Tibial nerve (tissue), 4 donors: ENCODE data around the gene NOVA1. TPM values are rescaled to one million over a fixed set of nuclear protein-coding genes. Genes with fewer than 3 reads are reported as not detected.

Experiments
- DNase-seq, 2 donors: peaks; one replicate each; pipeline ENCODE4 v3.0.0-alpha.2; 2019; ENCODE audit warnings: low spot score in 2 of 2
- H3K27ac ChIP-seq, 4 donors: fragments of 200-600 bp; sonication (generic) in 3 of 4; one replicate each; pipeline ENCODE4 v1.5.1; 2017 to 2019; ENCODE audit warnings: mild to moderate bottlenecking in 1 of 4
- H3K27me3 ChIP-seq, 2 donors: fragments of 200-600 bp; sonication (generic) in 1 of 2; one replicate each; pipeline versions ENCODE4 v1.5.1 to v1.6.0; 2017 to 2019
- H3K36me3 ChIP-seq, 3 donors: fragments of 200-600 bp; sonication (generic); one replicate each; pipeline ENCODE4 v1.5.1; 2018 to 2019
- H3K4me1 ChIP-seq, 4 donors: fragments of 200-600 bp; sonication (generic) in 3 of 4; one replicate each; pipeline ENCODE4 v1.5.1; 2017 to 2019
- H3K4me3 ChIP-seq, 4 donors: fragments of 200-600 bp; sonication (generic) in 3 of 4; one replicate each; pipeline ENCODE4 v1.5.1; 2017 to 2019; ENCODE audit warnings: mild to moderate bottlenecking in 1 of 4, moderate library complexity in 1 of 4
- H3K9me3 ChIP-seq, 4 donors: fragments of 200-600 bp; sonication (generic) in 3 of 4; one replicate each; pipeline ENCODE4 v1.5.1; 2017 to 2019
- CTCF ChIP-seq, 5 experiments: fragments of 200-600 bp in 3 of 5; fragments of 450-650 bp in 2 of 5; sonication (generic) in 3 of 5; IDR thresholded peaks; one replicate each; pipeline ENCODE4 v1.5.1; 2016 to 2019; ENCODE audit warnings: antibody characterized with exemption in 5 of 5, mild to moderate bottlenecking in 3 of 5, moderate library complexity in 2 of 5
- EP300 ChIP-seq, 2 donors: sonication (generic); formaldehyde crosslinking; IDR thresholded peaks; one replicate each; pipeline ENCODE4 v1.6.1; 2017; ENCODE audit warnings: antibody characterized with exemption in 2 of 2, mild to moderate bottlenecking in 1 of 2
- POLR2A ChIP-seq, 2 donors: fragments of 450-650 bp; IDR thresholded peaks; one replicate each; pipeline ENCODE4 v1.6.1; 2017; ENCODE audit warnings: antibody characterized with exemption in 2 of 2, mild to moderate bottlenecking in 2 of 2, moderate library complexity in 2 of 2
- WGBS, 2 donors: methylation state at CpG; one replicate each; pipeline ENCODE4 v1.1.5; 2018; 5-methylcytosine and 5-hydroxymethylcytosine counted together
- total RNA-seq, 4 donors: library from RNA; depleted of rRNA; stranded (reverse); fragments of >200 nt; gene quantifications; one replicate each; pipeline ENCODE4 v1.1.0, GENCODE V29; 2016

The NOVA1 gene
- total RNA-seq, 4 donors from 2014 or later, result 25.1 to 59.7 (median 40.9) TPM

GRCh38 chr14:26466862-26467261 is 131.0 kb downstream of the NOVA1 start:
- Histone ChIP-seq H3K9me3 (no peaks in the 10 kb centered on the region), H3K36me3 (peaks cover 0 to 20% (median 0%) of the 10 kb centered on the region in 3 donors), H3K4me1 (no peaks in the 10 kb centered on the region), H3K27ac (no peak overlapping the region), H3K4me3 (no peak overlapping the region), H3K27me3 (no peaks in the 10 kb centered on the region)
- TF ChIP-seq CTCF (IDR thresholded peaks at IDR 0.05) (no peak), POLR2A (IDR thresholded peaks at IDR 0.05) (no peak), EP300 (IDR thresholded peaks at IDR 0.05) (no peak)
- 76 to 93% methylated on average over 1 of the region's 1 CpG for WGBS, 2 donors
- DNase-seq, result no peak

- Histone ChIP-seq H3K4me3 (no peak overlapping the region), H3K36me3 (peaks cover 0 to 17% (median 0%) of the 10 kb centered on the region in 3 donors), H3K27me3 (no peaks in the 10 kb centered on the region), H3K27ac (no peak overlapping the region), H3K9me3 (peaks cover 0 to 5% (median 0%) of the 10 kb centered on the region in 4 donors), H3K4me1 (no peaks in the 10 kb centered on the region)
- WGBS, 2 donors, result 41 to 51% methylated on average over 2 of the region's 2 CpGs
- TF ChIP-seq CTCF (IDR thresholded peaks at IDR 0.05) (no peak), EP300 (IDR thresholded peaks at IDR 0.05) (no peak), POLR2A (IDR thresholded peaks at IDR 0.05) (no peak)
- DNase-seq, result no peak
Observed at GRCh38 chr14:26463136-26463535, 134.7 kb downstream of the NOVA1 start.

GRCh38 chr14:26454105-26454504 is 143.7 kb downstream of the NOVA1 start:
- H3K27me3 ChIP-seq, result no peaks in the 10 kb centered on the region
- no peak for DNase-seq
- TF ChIP-seq CTCF (IDR thresholded peaks at IDR 0.05), result no peak
- no peak for TF ChIP-seq EP300 (IDR thresholded peaks at IDR 0.05)
- TF ChIP-seq POLR2A (IDR thresholded peaks at IDR 0.05), result no peak
- H3K27ac ChIP-seq, result no peak overlapping the region
- H3K4me1 ChIP-seq, result no peaks in the 10 kb centered on the region
- H3K9me3 ChIP-seq, result peaks cover 0 to 8% (median 0%) of the 10 kb centered on the region in 4 donors
- H3K36me3 ChIP-seq, result no peaks in the 10 kb centered on the region
- no peak overlapping the region for H3K4me3 ChIP-seq
- 86 to 92% methylated on average over 3 of the region's 3 CpGs for WGBS, 2 donors

GRCh38 chr14:26448181-26448855 is 149.5 kb downstream of the NOVA1 start:
- Histone ChIP-seq H3K27ac (no peak overlapping the region), H3K36me3 (peaks cover 0 to 9% (median 0%) of the 10 kb centered on the region in 3 donors), H3K4me1 (no peaks in the 10 kb centered on the region), H3K9me3 (no peaks in the 10 kb centered on the region), H3K4me3 (no peak overlapping the region), H3K27me3 (no peaks in the 10 kb centered on the region)
- DNase-seq, result no peak
- TF ChIP-seq CTCF (IDR thresholded peaks at IDR 0.05) (no peak), POLR2A (IDR thresholded peaks at IDR 0.05) (no peak), EP300 (IDR thresholded peaks at IDR 0.05) (no peak)
- WGBS, 2 donors, result 88 to 93% methylated on average over 5 of the region's 5 CpGs

- no peak for DNase-seq
- H3K4me3 ChIP-seq, result no peak overlapping the region
- 77 to 83% methylated on average over 3 of the region's 3 CpGs for WGBS, 2 donors
- H3K27ac ChIP-seq, result no peak overlapping the region
- H3K36me3 ChIP-seq, result peaks cover 0 to 9% (median 0%) of the 10 kb centered on the region in 3 donors
- no peaks in the 10 kb centered on the region for H3K27me3 ChIP-seq
- TF ChIP-seq CTCF (IDR thresholded peaks at IDR 0.05) (no peak), POLR2A (IDR thresholded peaks at IDR 0.05) (no peak)
- H3K9me3 ChIP-seq, result no peaks in the 10 kb centered on the region
- no peaks in the 10 kb centered on the region for H3K4me1 ChIP-seq
Observed at GRCh38 chr14:26444822-26445221, 153.0 kb downstream of the NOVA1 start.
